Stimulated activated CD4-positive, alpha-beta T cell treated with anti-CD3 and anti-CD28 coated beads, Interleukin-2, amount 100 ng/mL, for 4 hours (primary cell): Measurements from ENCODE around the gene PASK.
"Not testable (repeated sequence)": the region's sequence is repeated elsewhere in the genome, so short reads cannot be mapped to it uniquely, and the experiment has no call there.

ENCODE experiments used
- DNase-seq: peaks from one replicate; pipeline ENCODE4 v3.0.0-alpha.2; 2020; ENCODE audit warnings: low read depth

Gene PASK

GRCh38 chr2:241105641-241106040, 43.6 kb downstream of the PASK start:
- DNase-seq = no peak

DNA sequence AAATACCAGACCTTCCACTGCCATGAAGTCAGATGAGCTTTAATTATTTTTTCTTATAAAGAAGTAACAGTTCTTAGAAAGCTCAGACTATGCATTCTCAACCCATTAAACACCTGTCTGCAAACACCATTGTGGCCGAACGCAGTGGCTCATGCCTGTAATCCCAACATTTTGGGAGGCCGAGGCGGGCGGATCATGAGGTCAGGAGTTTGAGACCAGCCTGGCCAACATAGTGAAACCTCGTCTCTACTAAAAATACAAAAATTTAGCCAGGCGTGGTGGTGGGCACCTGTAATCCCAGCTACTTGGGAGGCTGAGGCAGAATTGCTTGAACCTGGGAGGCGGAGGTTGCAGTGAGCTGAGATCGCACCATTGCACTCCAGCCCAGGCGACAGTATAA, 44.7 kb downstream of the PASK start:
- not testable (repeated sequence) for DNase-seq

GRCh38 chr2:241103176-241103595, 46.1 kb downstream of the PASK start:
- no peak for DNase-seq

GRCh38 chr2:241102239-241102803, 47.0 kb downstream of the PASK start, which contains the start of gene MTERF4:
TSS of gene MTERF4 (minus strand) at chr2:241102287. CDS start at chr2:241102273, 14 bp downstream.
- peak; percentile 81 for DNase-seq

DNA sequence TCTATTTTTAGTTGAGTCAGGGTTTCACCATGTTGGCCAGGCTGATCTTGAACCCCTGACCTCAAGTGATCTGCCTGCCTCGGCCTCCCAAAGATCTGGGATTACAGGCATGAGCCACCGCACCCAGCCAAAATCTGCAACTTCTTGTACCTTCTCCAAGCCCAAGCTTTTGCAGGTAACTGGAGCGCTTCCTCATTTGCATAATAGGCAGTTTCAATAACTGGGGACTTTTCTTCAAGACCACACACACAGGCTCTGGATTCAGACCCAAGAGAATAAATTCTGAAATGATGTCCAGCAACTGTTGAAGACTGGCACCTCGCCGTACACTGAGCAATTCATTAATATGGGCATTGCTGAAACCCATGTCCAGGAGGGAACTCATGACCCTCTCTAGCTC, 50.0 kb downstream of the PASK start:
- no peak for DNase-seq

- DNase-seq = no peak
Observed at GRCh38 chr2:241096979-241097378, 52.3 kb downstream of the PASK start.

GRCh38 chr2:241095594-241096290, 53.5 kb downstream of the PASK start:
- DNase-seq = no peak

DNA sequence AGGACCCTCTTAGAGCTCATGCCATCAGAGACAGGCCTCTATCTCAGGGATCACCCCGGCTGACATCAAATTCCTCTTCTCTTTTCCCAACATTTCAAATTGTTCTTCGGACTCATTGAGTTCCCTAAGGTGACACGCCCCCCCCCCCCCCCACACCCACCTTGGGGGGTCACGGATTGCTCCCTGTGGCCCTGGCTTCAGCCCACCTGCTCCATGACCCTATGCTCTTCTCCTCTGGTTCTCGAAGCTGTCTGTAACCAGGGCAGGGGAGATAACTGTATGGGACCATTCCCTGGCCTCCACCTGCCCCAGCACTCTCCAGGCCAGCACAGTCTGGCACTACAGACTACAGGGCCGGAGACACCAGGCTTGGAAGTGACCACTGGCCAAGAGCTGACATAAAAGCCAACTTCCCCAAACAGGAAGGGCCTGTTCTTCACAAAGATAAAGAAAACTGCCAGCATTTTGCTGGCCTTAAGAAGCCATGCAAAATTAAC, 54.3 kb downstream of the PASK start:
- no peak for DNase-seq

DNA sequence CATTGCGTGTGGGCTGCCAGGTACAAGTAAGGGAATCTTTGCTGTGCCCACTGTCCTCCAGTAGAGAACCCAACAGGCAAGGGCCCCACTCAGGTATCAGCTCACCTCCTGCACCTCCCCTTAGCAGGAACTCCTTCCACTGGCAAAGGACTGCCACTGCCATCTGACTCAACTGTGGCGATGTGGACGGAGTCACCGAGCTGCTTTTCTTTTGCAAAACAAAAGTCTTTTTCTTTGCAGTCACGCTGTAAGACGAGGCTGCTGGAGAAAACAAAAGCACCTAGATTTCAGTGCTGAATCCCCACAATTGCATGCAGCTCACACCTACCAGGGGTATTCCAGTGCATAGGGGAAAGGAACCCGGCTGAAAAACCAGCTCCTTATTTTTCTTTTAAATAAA, 55.1 kb downstream of the PASK start:
- DNase-seq = no peak

DNA sequence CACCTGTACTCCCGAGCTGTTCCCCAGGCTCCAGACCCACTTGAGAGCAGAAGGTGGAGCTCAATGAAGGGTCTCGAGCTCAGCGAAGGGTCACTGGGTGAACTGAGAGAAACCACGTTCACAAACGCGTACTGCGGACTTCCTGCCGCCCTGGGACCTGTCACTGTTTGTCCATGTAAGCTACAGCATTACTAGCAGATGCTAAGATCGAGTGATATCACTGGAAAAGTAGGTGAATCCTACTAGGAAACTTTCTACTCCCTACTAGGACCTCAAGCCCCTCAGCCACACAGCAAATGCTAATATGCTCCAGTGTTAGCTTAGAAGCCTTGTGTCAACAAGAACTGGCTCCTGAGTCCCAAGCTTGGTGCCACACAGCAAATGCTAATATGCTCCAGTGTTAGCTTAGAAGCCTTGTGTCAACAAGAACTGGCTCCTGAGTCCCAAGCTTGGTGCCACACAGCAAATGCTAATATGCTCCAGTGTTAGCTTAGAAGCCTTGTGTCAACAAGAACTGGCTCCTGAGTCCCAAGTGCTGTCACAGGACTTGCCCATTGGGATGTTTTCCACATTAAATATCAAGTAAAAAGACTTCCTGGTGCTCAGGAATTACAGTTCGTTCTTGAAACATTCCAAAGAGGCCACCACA, 56.0 kb downstream of the PASK start:
- not testable (repeated sequence) for DNase-seq

DNA sequence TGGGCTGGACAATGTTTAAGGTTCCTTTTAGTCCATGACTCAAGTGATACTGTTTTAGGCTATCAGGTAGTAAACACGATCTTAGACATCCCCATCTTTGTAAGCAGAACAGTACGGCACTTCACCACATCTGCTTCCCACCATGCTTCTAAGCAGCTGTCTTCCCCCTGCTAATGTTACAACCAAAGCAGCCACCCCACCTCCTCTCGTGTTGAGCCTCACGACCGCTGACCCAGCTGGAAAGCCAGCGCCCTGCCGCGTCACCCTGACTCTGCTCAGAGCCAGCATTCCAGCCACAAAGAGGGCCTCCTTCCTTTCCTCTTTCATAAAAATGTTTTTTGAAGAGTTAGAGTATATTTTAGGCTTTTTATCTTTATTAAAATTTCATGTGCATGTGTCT, 56.6 kb downstream of the PASK start:
- DNase-seq = no peak

DNA sequence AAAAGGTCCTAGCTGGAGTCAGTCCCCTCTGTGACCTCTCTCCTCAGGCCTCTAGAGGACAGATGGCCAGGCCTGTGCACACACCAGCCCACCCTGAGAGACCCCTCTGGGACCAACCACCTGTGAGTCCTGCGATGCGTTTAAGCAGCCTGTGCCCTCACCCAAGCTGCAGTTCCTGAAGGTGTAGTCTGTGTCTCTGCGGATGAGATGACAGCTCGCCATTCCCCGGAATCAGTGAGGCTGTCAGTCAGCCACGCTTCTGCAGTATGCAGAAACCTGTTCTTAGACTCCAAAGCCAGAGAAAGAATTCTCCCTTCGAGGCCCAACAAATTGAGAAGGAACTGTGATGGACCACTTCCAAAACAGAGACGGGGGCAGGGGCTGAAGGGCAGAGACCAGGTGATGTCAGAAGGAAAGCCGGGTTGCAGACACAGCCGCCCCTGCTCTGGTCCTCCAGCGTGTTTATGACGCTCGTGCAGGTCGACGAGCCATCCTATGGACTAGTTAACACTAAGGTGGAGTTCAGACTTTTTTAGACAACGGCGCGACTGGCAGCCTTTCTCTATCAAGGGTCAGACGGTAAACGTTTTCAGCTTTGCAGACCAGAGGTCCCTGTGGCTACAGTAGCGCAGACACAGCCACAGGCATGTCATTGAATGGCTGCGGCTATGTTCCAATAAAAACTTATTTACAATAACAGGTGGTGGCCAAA, 57.4 kb downstream of the PASK start:
- no peak for DNase-seq

GRCh38 chr2:241091201-241091600, 58.1 kb downstream of the PASK start:
- DNase-seq = no peak

DNA sequence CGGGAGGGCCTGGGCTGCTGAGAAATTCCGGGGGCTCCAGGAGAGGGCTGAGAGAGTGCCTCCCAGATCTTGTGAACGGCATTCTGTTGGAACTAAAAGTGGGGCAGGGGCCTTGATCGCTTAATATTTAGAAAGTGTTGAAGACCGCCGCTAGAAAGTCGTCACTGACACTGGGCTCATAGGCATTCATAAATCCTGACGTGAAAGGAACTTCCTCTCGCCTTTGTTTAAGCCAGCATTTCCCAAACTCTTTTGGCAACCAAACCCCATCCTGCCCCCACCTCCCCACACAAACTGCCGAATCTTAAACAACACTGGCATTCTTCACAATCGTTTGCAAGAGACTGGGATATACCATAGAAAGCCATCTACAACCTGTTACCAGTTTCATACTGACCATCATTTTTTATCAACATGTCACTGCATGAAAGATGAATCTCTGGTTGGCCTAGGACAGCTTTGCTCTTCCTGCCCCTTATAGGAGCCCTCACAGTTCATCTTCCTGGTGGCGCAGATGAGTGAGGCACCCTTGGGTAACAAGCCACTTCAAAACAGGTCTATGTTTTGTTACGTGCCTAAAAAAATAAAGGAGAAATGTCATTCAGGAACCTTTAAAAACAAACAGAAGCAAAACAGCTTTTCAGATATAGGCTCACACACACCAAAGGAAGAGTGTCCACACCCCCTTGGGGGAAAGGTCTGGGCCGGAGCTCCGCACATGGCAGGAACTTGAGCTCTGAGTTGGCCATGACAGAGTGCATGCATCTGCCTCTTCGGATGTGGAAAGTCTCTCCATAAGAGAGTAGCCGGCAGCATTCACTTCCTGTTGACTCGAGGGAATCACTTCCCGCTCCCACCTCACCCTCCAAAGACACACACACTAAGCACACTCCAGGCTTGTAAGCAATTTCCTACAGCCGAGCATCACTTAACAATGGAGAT, 60.2 kb downstream of the PASK start:
- no peak for DNase-seq

DNA sequence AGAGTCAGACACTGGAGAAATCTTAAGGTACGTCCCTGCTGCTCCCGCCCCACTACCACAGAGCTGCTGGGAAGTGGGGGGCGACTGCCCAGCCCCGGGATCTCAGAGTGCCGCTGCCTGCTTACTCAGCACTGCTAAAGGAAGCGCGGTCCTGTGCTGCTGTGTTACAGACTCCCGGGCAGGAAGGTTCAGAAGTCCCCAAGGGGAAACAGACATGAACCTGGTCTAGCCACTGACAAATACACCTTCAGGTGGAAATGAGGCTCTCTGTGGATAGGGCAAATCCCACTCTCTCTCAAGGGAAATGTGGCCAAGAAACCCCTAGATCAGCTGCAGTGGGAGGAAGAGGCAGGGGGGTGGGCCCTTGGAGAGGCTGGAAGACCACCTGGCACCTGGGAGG, 60.9 kb downstream of the PASK start:
- DNase-seq = no peak

DNA sequence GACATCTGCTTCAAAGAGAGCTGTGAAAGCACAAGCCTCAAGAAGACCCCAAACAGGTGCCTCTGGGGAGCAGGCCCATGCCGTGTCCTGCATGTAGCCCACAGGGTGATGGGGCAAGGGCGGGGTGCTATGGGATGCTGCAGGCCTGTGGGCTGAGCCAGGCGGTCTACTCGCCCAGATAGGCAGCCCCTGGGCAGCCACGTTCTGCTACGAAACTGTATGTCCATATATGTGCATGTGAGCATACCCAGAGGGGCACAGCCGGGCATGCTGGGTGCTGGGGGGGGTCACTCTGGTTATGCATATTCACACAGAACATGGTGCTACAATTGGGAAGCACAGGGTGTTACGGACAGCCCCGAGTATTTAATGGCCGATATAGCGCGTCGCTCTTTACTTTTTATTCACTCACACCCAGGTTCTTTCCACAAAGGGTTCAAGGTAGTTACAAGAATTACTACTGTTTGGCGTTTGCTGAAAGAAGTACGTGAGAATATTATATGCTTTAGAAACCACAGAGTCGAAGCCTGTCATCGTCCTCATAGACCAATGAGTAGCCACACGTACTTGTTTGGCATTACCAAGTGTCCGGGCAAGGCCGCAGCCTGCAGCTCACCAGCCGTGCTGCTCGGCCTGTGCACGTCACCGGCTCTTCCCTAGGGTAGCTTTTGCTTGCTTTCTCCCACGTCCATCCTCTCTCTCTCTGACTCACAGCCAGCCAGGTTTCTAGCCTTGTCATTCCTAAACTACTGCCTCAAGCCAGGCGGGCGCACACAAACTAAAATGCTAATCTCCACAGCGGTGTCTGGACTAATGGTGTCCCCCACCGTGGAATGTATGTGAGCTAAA, 61.6 kb downstream of the PASK start:
- no peak for DNase-seq

DNA sequence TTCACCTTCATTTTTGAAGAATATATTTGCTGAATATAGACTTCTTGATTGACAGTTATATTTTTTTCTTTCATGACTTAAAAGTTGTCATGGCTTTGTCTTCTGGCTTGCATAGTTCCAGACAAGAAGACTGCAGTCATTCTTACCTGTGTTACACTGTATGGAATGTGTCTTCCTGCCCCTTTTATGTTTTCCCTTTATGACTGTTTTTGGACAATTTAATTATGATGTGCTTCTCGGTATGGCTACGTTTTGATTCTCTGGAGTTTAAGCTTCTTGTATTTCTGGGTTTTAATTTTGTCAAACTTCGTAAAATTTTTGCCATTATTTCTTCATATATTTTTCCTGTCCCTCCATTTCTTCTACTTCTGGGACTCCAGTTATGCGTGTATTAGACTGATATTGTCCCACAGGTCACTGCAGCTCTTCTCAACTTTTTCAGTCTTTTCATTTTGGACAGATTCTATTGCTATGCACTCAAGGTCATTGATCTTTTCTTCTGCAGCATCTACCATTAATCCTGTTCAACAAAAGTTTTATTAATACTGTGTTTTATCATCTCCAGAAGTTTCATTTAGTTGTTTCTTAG, 64.3 kb downstream of the PASK start:
- DNase-seq = no peak

DNA sequence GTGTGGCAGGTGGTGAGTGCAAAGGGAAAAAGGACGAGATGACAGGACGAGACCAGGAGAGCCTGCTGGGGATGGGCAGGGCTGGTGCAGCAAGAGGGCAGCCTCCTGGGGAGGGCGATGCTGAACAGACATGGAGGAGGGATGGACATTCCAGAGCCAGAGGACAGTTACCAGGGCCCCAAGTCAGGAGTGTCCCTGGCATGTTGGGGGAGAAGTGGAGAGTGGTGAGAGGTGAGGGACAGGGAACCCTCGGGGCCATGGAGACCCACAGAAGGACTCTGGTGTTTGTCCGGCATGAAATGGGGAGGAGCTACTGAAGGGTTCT, 66.2 kb downstream of the PASK start:
- no peak for DNase-seq

DNA sequence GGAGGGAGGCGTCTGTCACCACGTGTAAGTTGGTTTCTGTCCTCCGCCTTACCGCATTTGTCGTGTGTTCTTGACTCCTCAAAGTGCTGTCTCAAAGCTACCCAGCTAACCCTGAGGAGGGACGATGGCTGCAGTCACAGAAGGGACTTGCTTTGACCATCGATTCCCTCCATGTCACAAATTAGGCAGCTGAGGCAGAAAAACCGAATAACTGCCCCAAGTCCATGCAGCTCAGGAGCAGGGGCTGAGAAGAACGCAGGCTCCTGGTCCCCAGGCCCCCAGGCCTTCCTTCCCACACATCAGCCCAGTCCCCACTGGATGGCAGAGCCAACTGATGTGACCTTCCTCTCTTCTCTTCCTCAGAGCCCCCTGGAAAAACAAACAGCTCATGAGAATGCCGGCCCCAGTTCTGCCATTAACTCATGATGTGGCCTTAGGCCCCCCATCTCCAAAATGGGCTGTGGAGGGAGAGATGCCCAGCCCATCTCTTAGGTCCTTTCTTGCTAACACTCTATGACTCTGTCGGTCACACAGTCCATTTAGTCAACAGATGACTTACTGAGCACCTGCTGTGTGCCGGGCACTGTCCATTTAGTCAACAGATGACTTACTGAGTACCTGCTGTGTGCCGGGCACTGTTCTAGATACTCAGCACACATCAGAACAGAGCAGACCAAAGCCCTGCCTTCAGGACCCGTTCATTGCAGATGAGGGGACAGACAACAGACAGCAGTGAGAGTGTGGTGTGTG, 66.8 kb downstream of the PASK start:
- no peak for DNase-seq
